ENCODE measurements around the gene TAS2R40.
"Not testable (repeated sequence)": the region's sequence is repeated elsewhere in the genome, so short reads cannot be mapped to it uniquely, and the experiment has no call there.

The TAS2R40 gene

DNA sequence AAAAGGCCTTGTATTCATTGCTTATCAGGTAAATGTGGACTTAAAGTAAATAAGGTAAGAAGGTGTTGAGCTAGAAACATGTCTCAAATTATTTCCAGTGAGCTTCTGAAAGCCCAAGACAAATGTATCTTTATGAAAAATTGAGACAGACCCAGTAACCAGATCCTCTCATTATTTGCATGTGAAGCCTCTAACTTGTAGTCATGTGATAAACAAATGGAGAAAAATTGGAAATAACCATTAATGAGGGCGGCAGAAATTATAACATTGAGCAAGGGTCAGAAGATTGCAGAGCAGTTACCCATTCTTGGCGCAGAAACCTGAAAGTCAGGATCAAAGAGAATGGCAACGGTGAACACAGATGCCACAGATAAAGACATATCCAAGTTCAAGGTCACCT lies at the start of gene TAS2R40:
Gene TAS2R40, plus strand, starts transcription at position 301 of the 400 bp plus-strand sequence. Its CDS starts 42 bp downstream, at position 343.
- in situ Hi-C loops (cut with MboI; ENCODE audit: low sequenced_read_pairs): loop anchor here (25.0 kb wide), 1 partner anchor 359 kb away; the partner anchor contains the start of gene EPHB6

DNA sequence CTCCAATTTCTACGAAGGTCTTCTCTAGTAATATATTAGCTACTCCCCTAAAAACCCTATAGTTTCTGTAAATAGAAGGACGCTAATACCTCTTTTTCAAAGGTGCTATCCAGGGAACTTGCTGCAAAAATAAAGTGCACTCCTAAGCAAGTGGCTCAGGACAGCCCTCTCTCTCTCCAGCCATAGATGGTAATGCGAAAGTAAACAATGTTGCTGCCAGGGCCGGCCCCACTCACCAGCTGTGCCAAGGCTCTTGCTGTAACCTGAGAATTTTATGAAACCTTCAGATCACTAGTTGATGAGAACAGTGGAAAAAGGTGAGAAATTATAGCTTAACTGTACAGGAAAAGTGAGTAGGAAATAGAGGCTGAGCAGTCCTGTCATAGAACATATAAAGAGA lies 49.5 kb upstream of the TAS2R40 start:
- in situ Hi-C loops (cut with MboI; ENCODE audit: low sequenced_read_pairs): no loop called here

DNA sequence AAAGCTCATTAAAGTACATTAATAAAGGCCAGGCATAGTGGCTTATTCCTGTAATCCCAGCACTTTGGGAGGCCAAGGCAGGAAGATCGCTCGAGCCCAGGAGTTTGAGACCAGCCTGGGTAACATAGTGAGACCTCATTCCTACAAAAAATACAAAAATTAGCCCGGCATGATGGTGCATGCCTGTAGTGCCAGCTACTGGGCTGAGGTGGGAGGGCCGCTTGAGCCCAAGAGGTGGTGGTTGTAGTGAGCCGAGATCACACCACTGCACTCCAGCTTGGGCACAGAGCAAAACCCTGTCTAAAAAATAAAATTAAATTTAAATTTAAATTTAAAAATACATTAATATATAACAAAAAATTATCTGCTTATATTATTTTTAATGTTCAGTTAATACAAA lies 45.7 kb upstream of the TAS2R40 start:
- in situ Hi-C loops (cut with MboI; ENCODE audit: low sequenced_read_pairs): no loop called here

DNA sequence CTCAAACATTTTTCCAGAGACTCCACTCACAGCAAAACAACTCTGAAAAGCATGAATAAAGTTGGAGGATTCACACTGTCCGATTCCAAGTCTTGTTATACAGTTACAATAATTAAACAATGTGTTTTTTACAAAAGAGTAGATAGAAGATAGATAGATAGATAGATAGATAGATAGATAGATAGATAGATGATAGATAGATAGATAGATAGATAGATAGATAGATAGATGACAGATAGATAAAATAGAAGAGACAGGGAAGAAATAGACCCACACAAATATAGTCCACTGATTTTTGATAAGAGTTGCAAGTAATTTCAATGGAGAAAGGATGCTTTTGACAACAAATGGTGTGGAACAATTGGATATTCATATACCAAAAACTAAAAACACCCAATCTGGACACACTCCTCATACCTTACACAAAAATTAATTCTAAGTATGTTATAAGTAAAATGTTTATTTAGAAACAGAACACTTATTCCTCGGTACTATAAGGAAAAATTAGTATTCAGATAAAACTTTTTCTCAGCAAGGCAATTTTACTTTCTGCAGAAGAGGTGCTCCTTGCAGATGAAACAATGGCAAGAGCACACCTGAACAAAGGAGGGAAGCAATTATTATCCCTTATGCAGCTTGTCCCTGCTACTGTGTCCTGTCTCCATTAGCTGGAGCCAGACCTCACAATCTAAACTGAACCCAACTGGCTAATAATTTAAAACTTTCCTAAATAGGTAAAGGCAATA lies 44.3 kb upstream of the TAS2R40 start:
- in situ Hi-C loops (cut with MboI; ENCODE audit: low sequenced_read_pairs): no loop called here

DNA sequence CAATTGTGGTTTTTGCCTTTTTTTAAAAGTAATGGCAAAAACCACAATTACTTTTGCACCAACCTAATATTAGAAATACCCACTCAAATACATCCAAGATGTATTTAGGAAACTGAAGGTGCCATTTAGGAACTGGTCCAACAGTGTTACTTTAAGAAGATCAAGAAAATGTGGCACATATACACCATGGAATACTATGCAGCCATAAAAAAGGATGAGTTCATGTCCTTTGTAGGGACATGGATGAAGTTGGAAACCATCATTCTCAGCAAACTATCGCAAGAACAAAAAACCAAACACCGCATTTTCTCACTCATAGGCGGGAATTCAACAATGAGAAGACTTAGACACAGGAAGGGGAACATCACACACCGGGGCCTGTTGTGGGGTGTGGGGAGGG lies 41.1 kb upstream of the TAS2R40 start:
- in situ Hi-C loops (cut with MboI; ENCODE audit: low sequenced_read_pairs): not testable (repeated sequence)

DNA sequence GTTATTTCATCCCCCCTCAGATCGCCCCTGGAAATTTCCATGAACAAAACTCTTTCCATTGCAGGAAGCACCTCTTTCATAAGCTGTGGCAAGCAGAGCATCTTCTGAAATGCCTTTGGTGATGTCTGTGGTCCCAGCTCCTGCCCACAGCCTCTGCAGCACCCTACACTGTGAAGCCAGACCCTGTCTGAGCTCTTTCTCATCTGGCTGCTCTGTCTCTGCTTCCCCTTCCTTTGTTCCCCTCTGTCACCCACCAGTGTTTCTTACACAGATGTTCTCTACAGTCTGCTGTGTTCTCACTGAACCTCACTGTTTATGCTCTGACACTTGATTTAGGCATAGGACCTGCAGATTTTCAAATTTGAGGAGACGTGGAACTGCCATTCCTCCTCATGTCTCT lies 40.5 kb upstream of the TAS2R40 start:
- in situ Hi-C loops (cut with MboI; ENCODE audit: low sequenced_read_pairs): no loop called here

DNA sequence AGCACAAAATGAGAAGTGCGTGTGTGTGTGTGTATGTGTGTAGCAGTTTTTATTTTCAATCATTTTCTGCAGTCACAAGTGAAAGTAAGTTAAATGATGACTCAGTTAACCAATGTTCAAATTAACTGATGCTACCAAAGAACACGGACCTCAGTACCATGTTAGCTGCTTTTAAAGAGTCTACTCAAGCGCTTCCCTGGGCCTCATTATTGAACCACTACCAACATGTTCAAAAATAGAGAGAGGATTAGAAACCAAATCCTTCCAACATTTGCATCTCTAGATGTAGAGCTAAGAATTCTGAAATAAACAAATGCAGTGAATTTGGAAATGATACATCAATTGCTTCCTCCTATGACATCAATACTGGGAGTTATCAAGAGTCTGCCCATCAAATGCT lies 38.8 kb upstream of the TAS2R40 start, which contains the start of gene TAS2R39:
Gene TAS2R39, plus strand, starts transcription at position 396 of the 400 bp plus-strand sequence. Its CDS starts 0 bp downstream, at position 396.
- in situ Hi-C loops (cut with MboI; ENCODE audit: low sequenced_read_pairs): no loop called here

DNA sequence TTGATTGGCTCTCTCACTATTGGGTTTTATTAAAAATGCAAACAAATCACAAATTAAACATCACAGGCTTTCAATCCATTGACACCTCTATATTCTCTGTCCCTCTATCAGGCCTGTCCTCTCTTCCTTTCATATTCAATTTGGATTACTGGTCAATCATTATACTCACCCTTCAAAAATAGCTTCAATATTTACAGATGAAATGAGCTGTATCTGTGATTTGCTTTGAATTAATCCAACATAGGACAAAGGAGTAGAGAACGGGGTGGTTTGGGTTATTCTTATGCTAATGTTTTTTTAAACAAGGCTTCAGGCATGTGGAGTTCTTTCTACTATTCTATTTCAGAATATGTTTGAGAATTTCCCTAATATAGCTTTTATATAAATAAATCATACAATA lies 36.3 kb upstream of the TAS2R40 start:
- in situ Hi-C loops (cut with MboI; ENCODE audit: low sequenced_read_pairs): no loop called here

DNA sequence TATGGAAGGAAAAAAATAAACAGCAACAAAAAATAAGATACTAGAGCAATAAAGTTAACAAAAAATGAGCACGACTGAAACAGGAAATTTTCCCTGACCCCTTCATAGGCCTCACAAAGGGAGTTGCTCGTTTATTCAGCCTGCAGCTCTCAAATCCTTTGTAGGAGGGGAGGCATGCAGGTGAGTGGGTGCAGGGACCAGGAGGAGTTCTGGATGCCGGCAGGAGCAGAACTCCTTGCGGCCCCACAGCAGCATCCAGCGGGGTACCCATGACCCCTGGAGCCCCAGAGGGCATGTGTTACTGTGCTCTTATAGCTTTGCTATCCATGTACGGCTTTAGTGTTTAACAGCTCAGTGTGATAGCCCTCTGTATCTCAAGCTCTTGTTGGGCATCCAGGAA lies 32.8 kb upstream of the TAS2R40 start:
- in situ Hi-C loops (cut with MboI; ENCODE audit: low sequenced_read_pairs): no loop called here

DNA sequence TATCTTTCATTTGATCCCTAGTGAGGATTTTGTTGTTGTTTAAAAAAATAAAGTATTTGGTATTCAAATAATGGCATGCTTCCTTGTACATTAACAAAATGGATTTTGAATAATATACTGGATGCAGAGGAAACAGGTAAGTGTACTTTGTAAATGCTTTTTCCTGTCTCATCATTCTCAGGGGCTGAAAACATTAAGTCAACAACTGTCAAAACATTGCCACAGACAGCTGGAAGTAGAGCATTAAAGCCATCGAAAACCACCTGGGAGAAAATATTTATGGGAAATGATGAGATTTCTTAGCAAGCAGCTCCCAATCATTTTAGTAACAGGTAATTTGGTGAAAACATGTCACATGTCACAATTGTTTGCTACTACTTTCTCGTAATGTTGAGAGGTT lies 28.0 kb upstream of the TAS2R40 start:
- in situ Hi-C loops (cut with MboI; ENCODE audit: low sequenced_read_pairs): no loop called here

DNA sequence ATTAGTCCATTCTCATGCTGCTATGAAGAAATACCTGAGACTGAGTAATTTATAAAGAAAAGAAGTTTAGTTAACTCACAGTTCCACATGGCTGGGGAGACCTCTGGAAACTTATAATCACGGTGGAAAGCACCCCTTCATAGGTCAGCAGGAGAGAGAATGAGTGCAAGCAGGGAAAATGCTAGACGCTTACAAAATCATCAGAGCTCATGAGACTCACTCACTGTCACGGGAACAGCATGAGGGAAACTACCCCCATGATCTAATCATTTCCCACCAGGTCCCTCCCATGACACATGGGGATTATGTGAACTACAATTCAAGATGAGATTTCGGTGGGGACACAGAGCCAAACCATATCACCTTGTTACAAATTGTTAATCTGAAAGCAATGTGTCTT lies 22.8 kb upstream of the TAS2R40 start:
- in situ Hi-C loops (cut with MboI; ENCODE audit: low sequenced_read_pairs): no loop called here

DNA sequence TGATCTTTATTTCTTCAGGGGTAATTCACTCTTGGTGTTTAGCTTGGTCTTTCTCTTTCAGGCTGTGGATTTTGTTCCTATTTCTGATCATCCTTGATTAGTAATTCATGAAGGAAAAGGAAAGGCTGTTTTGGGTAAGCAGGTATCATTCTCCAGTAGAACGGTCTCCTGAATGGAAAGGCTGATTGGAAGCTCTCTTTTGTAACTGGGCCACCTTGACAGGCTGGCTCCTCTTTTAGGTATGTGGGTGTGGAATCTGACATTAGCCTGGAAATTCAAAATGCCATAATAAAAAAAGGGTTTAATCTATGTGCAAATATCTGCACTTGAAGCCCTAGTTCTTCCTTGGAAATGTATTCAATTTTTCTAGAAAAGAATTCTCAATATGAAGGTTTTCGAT lies 19.7 kb upstream of the TAS2R40 start:
- in situ Hi-C loops (cut with MboI; ENCODE audit: low sequenced_read_pairs): loop anchor here (25.0 kb wide), 1 partner anchor 340 kb away; the partner anchor contains the start of gene EPHB6

DNA sequence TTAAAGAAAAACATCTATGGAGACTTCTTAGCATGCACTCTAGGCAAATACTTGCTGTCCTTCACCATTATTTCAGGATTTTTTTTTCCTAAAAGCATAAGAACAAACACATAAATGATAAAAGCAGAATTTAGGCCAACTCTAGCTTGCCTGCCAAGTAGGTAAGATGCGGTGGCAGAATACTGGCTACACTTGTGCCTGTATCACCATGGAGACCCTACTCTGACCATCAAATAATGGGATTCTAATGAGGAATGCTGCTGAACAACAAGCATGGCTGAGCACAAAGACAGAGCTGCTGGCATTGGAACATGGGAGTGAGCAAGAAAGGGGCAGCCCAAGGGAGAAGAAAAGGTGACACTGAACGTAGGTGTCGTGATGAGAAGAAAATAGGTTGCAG lies 18.5 kb upstream of the TAS2R40 start:
- in situ Hi-C loops (cut with MboI; ENCODE audit: low sequenced_read_pairs): loop anchor here (25.0 kb wide), 1 partner anchor 341 kb away; the partner anchor contains the start of gene EPHB6

DNA sequence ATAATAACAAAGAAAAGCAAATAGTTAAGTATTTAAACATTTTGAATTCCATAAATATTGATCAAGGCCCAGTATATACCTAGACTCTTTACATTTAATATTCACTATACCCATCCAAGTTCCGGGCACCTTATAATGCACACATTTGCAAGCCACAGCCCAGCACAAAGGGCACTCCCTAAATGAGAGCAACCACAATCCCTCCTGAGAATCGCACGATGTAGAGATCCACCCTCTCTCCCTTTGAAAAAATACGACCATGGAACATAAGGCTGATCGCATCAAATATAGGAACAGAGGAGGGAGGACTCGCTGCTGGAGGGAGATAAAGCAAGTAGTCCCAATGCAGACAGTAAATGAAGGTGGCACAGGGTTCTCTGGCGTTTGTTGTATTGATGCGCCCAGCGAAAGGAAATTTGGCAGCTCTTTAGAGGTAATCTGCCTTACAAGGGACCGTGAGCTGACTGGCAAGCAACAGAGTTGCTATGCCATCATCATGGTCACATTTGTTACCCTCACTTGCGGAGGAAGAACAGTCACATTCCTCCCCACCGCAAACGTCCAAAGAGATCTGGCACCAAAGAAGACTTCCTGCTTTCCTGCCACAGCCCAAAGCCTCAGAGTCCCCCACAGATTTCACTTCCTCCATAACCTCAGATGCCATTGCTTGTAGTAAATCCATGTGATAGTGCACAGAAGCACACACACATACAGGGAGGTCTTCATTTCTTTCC lies 16.1 kb upstream of the TAS2R40 start:
- in situ Hi-C loops (cut with MboI; ENCODE audit: low sequenced_read_pairs): loop anchor here (25.0 kb wide), 1 partner anchor 343 kb away; the partner anchor contains the start of gene EPHB6

DNA sequence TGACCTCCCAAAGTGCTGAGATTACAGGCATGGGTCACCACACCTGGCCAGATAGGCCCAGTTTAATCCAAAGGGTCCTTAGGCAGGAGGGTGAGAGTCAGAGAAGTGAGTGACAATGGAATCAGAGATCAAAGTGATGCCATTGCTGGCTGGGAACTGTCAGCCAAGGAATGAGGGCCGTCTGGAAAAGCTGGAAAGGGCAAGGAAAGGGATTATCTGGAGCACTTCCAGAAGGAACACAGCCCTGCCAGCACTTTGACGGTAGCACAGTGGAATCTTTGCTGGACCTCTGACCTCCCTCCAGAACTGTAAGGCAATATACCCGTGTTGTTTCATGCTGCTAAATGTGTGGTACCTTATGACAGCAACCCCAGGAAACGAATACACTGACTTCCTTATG lies 11.3 kb upstream of the TAS2R40 start:
- in situ Hi-C loops (cut with MboI; ENCODE audit: low sequenced_read_pairs): loop anchor here (5.0 to 25.0 kb wide), 2 partner anchors 198 to 348 kb away; partner anchors contain the start of gene EPHB6

DNA sequence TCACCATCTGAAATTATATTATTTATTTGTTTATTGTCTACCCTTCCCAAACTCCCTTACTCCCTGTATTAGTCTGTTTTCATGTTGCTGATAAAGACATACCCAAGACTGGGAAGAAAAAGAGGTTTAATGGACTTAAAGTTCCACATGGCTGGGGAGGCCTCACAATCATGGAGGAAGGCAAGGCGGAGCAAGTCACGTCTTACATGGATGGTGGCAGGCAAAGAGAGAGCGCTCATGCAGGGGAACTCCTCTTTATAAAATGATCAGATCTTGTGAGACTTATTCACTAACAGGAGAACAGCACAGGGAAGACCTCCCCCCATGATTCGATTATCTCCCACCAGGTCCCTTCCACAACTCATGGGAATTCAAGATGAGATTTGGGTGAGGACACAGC lies 8.4 kb upstream of the TAS2R40 start:
- in situ Hi-C loops (cut with MboI; ENCODE audit: low sequenced_read_pairs): loop anchor here (5.0 to 25.0 kb wide), 2 partner anchors 201 to 351 kb away; partner anchors contain the start of gene EPHB6

DNA sequence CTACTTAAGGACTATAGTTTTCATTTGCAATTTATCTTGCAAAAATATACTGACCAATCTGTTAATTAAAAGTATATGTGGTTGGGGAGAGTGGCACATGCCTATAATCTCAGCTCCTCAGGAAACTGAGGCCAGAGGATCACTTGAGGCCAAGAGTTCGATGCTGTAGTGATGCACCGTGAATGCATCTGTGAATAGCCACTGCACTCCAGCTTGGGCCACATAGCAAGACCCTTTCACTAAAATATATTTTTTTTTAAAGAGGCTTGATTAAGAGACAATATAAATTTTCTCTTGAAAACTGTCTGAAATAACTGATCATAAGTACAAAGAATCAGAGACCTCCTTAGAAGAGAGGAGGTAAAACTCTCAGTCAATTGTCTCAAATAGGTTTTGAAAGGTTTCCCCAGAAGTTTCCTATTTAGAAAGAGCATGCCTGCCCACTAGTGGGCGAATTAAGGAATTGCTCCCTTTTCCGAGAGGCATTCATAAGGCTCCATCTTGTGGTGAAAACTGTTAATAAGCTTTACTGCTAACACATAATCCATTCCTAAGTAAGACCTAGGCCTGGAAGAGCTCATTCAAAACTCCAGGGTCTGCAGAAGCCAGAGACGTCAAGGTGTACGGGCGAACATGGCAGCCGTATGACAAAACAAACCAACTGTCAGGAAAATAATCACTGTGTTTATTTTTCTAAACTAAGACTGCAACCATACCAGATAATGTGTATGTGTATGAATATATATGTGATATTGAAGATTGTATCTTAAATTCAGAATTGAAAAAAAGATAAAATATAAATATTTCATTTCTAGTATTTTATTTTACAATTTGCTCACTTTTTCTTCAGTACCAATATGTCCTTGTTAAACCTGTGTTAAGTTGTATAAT lies 6.8 kb upstream of the TAS2R40 start:
- in situ Hi-C loops (cut with MboI; ENCODE audit: low sequenced_read_pairs): loop anchor here (5.0 to 25.0 kb wide), 2 partner anchors 203 to 353 kb away; partner anchors contain the start of gene EPHB6

DNA sequence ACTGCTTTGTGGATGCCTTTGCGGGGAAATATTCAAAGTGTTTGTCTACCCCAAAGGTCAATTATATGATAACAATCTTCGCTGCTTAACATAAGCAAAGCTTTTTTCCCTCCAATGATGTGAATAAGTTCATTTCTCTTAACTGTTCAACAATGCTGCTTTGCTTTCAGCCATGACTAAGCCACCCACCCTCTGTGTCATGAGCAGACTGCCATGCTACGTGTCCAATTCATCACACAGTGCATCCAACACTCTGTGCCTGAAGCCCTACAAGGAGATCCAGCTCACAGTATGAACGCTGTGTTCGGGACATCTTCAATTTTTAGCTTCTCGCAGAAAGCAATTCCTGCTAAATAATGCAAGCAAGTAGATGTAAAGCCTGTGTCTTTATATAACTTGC lies 5.7 kb upstream of the TAS2R40 start:
- in situ Hi-C loops (cut with MboI; ENCODE audit: low sequenced_read_pairs): loop anchor here (25.0 kb wide), 1 partner anchor 354 kb away; the partner anchor contains the start of gene EPHB6

DNA sequence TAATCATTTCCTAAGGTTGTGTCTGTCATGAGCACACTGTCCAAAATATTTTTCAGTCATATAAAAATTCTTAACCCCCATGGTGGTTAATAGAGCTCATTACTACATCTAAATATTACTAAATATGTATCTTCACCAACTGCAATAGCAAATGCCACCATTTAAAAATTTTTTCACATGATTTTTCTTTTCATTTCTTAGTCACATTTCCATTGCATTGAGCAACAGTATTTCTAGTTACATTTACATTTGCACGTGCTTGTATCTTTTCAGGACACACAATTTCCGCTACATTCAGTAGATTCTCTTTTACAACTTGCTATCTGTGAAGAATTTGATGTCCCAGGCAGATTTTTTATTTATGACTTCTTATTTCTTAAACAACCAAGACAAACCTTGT lies 5.2 kb upstream of the TAS2R40 start:
- in situ Hi-C loops (cut with MboI; ENCODE audit: low sequenced_read_pairs): loop anchor here (25.0 kb wide), 1 partner anchor 354 kb away; the partner anchor contains the start of gene EPHB6

DNA sequence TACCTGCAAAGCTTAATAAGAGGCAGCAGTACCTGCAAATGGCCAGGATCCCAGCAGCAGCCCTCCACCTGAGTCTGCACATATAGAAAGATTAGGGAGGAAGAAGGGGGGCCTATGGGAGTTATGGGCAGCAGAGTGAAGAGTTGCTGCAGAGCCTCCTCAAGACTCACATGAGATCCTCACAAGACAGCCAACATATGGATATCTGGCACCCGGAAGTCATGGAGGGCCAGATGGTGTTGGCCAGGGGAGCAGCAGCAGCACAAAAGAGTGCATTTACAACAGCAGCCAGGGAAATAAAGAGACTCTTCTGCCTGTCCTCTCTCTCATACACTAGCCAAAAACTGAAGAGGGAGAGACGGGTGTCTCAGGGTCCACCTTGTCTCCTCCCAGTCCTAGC lies 4.0 kb upstream of the TAS2R40 start:
- in situ Hi-C loops (cut with MboI; ENCODE audit: low sequenced_read_pairs): loop anchor here (25.0 kb wide), 1 partner anchor 356 kb away; the partner anchor contains the start of gene EPHB6
